Activated effector memory CD4-positive, alpha-beta T cell treated with Interleukin-2 at 50 U/mL for 16 hours (primary cell): Measurements from ENCODE around the gene FOXK1.

Experiments
- DNase-seq: peaks from one replicate; pipeline ENCODE4 v3.0.0-alpha.2; 2020

The FOXK1 gene

DNA sequence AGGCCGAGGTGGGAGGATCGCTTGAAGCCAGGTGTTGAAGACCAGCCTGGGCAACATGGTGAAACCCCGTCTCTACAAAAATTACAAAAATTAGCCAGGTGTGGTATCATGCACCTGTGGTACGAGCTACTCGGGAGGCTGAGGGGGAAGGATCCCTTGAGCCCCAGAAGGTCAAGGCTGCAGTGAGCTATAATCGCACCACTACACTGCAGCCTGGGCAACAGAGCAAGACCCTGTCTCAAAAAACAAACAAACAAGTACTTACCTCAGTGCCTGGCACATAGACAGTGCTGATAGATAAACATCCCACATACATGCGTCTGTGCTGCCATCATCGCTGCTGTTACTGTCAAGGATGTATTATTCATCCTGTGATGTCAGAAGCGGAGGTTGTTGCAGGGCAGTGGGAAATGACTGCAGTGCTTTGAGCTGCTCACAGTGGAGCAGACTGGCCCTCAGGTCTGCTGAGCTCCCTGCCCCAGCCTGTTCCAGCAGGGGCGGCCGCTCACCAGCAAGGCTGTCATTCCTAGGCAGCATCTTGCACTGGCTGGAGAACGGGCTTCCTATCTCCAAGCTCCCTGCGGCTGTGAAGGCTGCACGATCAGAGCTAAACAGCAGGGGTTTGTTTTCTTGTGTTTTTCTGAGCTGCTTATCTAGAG lies 18.6 kb downstream of the FOXK1 start:
- no peak for DNase-seq

DNA sequence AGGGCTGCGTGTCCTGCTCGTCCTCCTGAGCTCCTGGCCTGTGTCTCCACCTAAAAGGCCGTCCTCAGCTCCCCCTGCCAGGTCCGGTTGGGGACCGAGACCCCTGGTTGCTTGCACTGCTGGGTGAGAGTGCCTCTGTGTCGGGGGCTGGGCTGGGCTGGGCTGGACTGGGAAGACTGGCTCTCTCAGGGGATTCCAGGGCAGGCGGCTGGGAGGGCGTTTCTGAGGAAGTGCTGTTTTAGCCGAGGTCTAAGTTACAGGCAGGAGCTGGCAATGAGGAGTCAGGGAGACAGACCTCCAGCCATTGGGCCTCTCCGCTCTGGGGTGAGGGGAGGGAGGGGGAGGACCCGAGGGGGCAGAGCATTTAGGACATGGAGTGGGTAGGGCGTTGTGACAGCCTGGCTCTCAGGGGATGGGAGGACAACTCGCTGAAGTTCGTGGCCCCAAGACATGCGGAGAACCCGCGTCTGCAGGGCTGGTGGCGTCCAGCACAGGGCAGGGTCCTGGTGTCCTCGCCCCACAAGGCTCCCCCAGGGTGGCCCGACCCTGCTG lies 20.9 kb downstream of the FOXK1 start:
- DNase-seq, result no peak

DNA sequence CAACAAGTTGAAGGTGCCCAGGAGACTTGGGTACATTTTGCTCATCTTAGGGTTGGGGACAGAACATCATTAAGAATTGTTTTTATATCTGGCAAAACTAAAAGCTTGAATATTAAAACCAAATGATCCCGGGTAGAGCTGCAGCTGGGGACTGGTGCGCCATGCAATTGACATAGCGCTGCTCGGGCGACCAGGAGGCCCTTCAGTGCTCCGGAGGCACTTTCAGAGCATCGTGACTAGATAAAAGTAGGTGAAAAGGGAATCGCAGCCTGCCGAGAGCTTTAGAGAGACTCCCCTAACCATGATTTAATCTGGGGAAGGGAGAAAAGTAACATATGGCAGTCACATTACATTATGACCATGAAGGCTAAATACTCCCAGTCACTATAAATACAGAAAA lies 21.4 kb downstream of the FOXK1 start:
- no peak for DNase-seq

DNA sequence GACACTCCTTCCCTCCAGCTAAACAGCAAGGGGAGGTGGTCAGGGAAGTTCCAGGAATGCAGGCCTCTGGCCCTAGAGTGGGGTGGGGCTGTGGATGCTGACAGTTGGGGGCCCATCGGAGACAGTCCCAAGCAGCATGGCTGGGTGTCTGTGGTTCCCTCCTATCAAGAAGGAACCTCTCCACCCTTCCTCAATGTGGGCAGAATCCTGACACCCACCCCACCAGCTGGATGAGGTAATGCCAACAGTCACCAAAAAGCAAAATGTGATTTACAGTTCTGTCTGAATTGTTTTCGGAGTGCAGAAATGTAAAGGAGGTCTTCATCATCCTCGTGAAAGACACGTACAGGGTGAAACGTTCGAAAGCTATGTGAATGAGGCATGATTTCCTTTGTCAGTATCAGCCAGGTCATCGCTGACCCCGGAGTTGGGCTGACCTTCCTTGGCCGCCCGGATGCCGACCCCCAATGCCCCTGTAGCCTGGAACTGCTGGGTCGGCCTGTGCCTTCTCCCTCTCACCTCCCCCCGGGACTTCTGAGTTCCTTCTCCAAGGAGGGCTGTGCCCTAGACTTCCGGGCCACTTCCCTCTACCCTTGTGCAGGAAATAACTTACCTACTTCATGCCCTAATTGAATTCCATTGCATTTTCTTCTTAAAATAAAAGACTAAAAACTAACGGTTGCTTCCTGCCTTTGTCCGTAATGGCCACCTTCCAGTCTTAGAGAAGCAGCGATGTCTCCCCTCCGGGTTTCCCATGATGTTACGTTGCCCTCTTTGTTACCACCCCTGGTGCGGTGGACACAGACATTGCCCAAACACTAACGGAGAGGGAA lies 24.5 kb downstream of the FOXK1 start:
- no peak for DNase-seq

- DNase-seq, result no peak
Observed at GRCh38 chr7:4707217-4707741, 25.2 kb downstream of the FOXK1 start.

DNA sequence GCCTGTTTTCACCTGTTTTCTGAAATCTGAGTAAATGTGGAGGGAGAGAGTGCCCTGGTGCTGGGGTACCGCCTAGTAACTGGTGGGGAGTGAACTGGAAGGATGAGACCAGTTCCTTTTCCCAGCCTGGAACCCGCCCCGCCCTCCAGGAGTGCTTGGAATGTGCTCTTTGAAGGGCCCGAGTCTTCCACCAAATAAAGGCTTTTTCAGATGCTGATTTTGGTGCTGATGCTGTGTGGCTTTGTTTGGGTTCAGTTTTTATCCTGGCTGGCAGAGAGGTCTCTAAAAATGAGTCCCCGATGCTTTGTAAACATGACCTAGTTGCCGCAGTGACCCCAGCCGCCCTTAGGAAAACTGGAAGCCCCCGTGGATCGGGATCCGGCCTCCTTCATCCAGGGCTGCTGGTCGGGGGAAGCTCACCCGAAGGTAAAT lies 25.9 kb downstream of the FOXK1 start:
- no peak for DNase-seq

- no peak for DNase-seq
Observed at GRCh38 chr7:4709187-4709586, 27.1 kb downstream of the FOXK1 start.

GRCh38 chr7:4711093-4711492 lies 29.0 kb downstream of the FOXK1 start:
- no peak for DNase-seq

DNA sequence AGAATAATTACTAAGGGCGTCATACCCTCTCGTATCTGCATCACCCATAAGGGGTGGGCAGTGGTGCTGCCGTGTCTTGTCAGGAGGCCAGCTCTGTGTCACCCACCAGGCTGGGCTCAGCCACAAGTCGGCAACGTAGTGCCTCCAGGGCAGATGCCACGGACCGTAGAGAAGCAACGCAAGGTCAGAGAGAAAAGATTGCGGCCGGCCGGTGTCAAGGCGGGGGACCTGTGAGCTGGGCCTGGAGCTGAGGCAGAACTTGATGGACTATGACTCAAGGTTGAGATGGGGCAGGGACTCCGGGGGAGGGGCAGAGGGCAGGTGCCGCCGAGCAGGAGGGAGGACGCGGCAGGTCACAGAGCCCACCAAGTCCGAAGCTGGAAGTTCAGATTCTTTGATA lies 29.5 kb downstream of the FOXK1 start:
- DNase-seq, result no peak

DNA sequence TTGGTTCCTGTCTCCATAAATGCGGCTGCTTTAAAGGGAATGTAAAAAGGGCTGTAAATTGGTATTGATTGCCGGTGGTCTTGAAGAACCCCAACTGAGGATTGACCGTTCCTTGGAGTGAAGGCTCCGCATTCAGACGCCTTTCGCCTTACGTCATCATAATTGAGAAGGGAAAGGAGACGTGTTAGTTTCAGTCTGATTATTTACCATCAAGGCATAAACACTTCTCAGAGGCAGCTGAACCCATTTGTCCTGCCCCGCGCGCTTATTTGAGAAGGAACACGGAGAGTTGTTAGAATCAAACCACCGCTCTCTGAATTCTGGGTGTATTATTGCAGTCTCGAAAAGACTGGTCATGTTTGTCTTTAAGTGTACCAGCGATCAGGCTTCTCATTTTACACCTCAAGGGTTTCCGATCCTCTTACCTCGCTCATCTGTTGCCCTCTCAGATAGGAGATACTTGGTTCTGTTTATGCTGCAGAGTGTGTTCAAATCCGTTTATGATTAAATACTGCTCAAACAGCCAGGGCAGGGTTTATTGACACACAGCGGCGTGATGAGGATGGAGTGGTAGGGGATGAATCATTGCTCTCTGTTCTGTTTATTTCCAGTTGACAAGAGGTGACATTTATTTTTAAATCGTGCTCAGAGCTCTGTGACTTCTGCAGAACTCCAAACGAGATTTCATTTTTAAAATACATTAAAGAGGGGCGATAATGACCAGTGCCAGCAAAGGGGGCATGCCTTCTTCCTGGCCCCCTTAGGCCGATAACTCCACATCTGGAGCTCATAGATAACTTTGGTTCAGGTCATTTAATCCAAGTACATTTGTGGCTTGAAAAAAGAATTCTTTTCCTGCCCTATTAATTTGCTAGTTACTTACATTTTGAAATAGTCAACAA lies 30.4 kb downstream of the FOXK1 start:
- no peak for DNase-seq

DNA sequence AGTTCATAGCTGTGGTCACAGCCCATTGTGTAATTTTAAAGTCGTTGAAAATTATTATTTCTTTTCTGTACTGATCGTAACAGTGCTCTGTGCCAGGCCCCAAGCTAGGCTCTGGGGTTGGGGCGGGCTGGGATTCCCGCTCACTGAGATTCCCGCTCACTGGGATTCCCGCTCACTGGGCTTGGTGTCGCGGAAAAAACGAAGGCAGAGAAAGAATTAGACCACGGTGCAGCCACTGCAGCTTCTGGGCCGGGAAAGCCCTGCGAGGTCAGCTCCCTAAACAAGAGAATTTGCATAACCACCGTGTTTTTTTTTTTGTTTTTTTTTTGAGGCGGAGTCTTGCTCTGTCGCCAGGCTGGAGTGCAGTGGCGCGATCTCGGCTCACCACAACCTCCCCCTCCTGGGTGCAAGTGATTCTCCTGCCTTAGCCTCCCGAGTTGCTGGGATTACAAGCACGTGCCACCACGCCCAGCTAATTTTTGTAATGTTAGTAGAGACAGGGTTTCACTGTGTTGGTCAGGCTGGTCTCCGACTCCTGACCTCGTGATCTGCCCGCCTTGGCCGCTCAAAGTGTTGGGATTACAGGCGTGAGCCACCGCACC lies 31.2 kb downstream of the FOXK1 start:
- DNase-seq, result no peak

DNA sequence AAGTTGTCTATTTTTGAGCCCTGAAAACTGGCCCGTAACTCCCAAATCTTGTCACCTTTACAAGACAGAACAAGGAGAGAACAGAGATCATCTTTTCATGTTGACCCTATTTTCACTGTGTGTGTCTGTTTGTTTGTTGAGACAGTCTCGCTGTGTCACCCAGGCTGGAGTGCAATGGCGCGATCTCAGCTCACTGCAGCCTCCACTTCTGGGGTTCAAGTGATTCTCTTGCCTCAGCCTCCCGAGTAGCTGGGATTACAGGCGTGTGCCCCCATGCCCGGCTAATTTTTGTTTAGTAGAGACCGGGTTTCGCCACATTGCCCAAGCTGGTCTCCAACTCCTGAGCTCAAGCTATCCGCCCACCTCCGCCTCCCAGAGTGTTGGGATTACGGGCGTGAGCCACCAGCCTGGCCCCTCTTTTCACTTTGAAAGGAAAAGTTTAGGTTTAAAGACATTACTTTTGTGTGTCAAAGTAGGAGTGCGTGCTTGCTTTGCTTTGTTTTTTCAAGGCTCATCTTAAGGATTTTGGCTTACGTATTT lies 32.1 kb downstream of the FOXK1 start:
- DNase-seq, result no peak

- DNase-seq, result no peak
Observed at GRCh38 chr7:4714767-4715409, 32.8 kb downstream of the FOXK1 start.

DNA sequence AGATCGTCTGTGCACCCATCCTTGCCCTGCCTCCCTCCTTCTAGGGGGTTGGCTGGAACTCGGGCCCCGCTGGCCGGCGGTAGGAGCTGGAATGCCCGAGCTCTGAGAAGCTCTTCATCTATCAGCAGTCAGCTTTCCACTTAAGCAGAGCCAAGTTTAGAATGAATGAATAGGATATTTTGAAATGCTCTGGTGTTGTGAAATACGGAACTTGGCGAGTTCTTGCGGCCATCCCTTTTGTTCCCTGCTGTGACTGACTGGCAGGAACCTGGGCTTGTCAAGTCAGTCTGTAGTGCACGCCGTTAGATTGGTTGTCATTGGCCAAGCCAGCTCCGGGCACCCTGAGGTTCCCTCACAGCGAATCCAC lies 33.3 kb downstream of the FOXK1 start:
- no peak for DNase-seq

- DNase-seq, result no peak
Observed at GRCh38 chr7:4716946-4717795, 35.1 kb downstream of the FOXK1 start.

GRCh38 chr7:4718075-4718474 lies 36.0 kb downstream of the FOXK1 start:
- DNase-seq, result no peak

- DNase-seq, result no peak
Observed at GRCh38 chr7:4720225-4720624, 38.1 kb downstream of the FOXK1 start.

- DNase-seq, result no peak
Observed at GRCh38 chr7:4722308-4722707, 40.2 kb downstream of the FOXK1 start.

DNA sequence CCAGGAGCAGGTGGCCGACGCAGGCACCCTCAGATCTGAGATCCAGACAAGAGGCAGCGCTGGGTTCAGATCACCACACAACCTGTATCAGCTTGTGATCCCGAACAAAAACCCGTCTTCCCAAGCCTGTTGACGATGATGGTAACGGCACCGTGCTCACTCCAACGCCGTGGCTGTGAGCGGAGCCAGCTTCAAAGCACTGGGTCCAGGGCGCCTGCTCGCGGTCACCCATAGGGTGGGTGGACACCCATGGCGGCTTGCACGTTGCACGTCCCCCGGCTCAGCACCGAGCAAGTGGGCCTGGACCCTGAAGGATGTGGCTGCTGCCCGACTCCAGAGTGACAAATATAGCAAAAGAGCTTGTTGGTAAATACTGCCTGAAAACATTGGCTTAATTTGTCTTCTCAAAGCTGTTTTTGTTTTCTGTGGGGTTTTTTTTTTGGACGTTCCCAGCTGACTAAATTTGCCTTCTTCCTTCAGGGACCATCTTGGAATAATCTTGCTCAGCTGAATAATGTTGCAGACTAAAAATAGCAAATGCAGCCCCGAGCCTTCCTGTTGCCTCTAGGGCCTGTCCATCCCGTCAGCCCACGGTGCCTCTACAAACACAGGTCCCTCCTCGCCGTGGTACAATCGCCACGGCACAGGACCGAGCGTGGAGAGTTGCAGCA lies 41.0 kb downstream of the FOXK1 start:
- no peak for DNase-seq

GRCh38 chr7:4724648-4725013 lies 42.5 kb downstream of the FOXK1 start:
- DNase-seq, result no peak
